ENCODE measurements around the gene USP48. TPM values are rescaled to one million over a fixed set of nuclear protein-coding genes. Genes with fewer than 3 reads are reported as not detected.
"Not testable (repeated sequence)": the region's sequence is repeated elsewhere in the genome, so short reads cannot be mapped to it uniquely, and the experiment has no call there.

The USP48 gene
- total RNA-seq, 4 donors from 2014 or later, result 39.2 to 83.1 (median 51.5) TPM

DNA sequence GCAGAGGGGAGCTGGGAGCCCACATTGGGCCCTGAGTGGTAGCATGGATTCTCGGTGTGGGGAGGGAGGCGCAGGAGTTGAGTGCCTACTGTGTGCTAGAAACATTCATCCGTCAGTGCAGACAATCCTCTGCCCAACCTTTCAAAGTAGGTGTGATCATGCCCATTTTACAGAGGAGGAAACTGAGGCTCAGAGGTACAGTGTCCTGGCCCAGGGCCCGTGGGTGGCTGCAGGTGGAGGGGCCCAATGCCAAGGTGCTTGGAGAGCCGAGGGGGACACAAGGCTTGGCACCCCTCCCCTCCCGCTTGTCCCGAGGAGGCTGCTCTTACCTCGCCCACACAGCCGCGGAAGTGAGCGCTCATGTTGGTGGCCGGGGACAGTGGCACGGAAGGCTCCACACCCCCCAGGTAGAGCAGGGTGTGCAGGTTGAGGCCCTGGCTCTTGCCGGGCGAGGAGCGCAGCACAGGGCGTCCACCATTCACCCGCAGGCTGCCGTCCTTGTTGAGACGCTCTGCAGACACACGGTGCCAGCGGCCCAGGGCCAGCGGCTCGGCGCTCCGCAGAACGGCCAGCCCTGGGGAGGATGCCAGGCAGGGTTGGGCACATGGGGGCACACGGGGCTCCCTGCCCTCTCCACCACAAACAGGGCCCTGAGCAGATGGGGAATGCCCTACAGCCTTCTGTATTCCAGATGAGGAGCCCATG, 45.7 kb upstream of the USP48 start:
- TF ChIP-seq POLR2A (IDR thresholded peaks at IDR 0.05), result no peak
- no peak for TF ChIP-seq POLR2AphosphoS5 (IDR thresholded peaks at IDR 0.05)
- no peak for TF ChIP-seq CTCF (IDR thresholded peaks at IDR 0.05)
- TF ChIP-seq EP300 (IDR thresholded peaks at IDR 0.05), result no peak
- Histone ChIP-seq H3K9me3 (no peaks in the 10 kb centered on the region), H3K4me3 (no peak overlapping the region), H3K36me3 (peaks cover 0 to 100% of the 10 kb centered on the region in 2 donors), H3K4me1 (no peaks in the 10 kb centered on the region), H3K27ac (no peak overlapping the region), H3K27me3 (no peaks in the 10 kb centered on the region)
- no peak for ATAC-seq
- 60% methylated on average over 1 of the region's 28 CpGs; no CpG with 5 or more reads in 1 of the 2 donors for WGBS, 2 donors (ENCODE audit: low coverage in 1 of 2)

- H3K36me3 ChIP-seq, result peaks cover 0 to 100% of the 10 kb centered on the region in 2 donors
- H3K27ac ChIP-seq, result no peak overlapping the region
- no peaks in the 10 kb centered on the region for H3K4me1 ChIP-seq
- H3K27me3 ChIP-seq, result no peaks in the 10 kb centered on the region
- WGBS, 2 donors (ENCODE audit: low coverage in 1 of 2), result 93% methylated on average over 3 of the region's 13 CpGs; no CpG with 5 or more reads in 1 of the 2 donors
- ATAC-seq, result no peak
- no peak for TF ChIP-seq CTCF (IDR thresholded peaks at IDR 0.05)
- TF ChIP-seq EP300 (IDR thresholded peaks at IDR 0.05), result no peak
- no peak for TF ChIP-seq POLR2A (IDR thresholded peaks at IDR 0.05)
- TF ChIP-seq POLR2AphosphoS5 (IDR thresholded peaks at IDR 0.05), result no peak
- H3K4me3 ChIP-seq, result no peak overlapping the region
- no peaks in the 10 kb centered on the region for H3K9me3 ChIP-seq
These were observed 45.1 kb upstream of the USP48 start for GRCh38 chr1:21828075-21828474.

DNA sequence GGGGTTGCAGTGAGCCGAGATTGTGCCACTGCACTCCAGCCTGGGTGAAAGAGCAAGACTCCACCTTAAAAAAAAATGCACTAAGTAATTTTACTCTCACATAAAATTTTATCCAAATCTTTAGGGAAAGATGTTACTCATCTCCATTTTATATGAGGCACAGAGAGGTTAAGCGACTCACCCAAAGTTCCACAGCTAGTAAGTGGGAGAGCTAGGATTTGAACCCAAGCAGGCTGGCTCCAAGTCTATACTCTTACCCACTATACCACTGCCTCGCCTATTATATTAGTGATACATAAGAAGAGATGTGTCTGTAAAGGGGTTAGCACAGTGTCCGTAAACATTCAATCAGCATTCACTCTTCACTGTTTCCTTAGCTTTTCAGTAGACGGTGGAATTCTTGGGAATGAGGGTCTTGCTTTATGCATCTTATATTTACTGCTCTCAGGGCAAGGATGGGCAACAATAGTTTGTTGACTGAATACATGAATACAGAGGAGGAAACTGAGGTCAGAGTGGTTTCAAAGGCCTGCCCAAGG, 44.3 kb upstream of the USP48 start:
- WGBS, 2 donors (ENCODE audit: low coverage in 1 of 2), result 79 to 85% methylated on average over 4 to 5 of the region's 5 CpGs
- Histone ChIP-seq H3K9me3 (no peaks in the 10 kb centered on the region), H3K36me3 (peaks cover 0 to 100% of the 10 kb centered on the region in 2 donors), H3K4me3 (no peak overlapping the region), H3K27ac (no peak overlapping the region), H3K4me1 (no peaks in the 10 kb centered on the region), H3K27me3 (no peaks in the 10 kb centered on the region)
- no peak for ATAC-seq
- no peak for TF ChIP-seq EP300 (IDR thresholded peaks at IDR 0.05)
- TF ChIP-seq CTCF (IDR thresholded peaks at IDR 0.05), result no peak
- TF ChIP-seq POLR2AphosphoS5 (IDR thresholded peaks at IDR 0.05), result no peak
- TF ChIP-seq POLR2A (IDR thresholded peaks at IDR 0.05), result no peak

- not testable (repeated sequence) for H3K27me3 ChIP-seq, ATAC-seq, H3K4me1 ChIP-seq, H3K9me3 ChIP-seq, H3K4me3 ChIP-seq, H3K27ac ChIP-seq
- peaks cover 0 to 100% of the 10 kb centered on the region in 2 donors for H3K36me3 ChIP-seq
- WGBS, 2 donors (ENCODE audit: low coverage in 1 of 2), result 93% methylated on average over 3 of the region's 10 CpGs; no CpG with 5 or more reads in 1 of the 2 donors
These were observed 43.7 kb upstream of the USP48 start for GRCh38 chr1:21826694-21827093.

GRCh38 chr1:21825393-21825792, 42.4 kb upstream of the USP48 start:
- no peak for ATAC-seq
- 69 to 92% methylated on average over 4 of the region's 7 CpGs for WGBS, 2 donors (ENCODE audit: low coverage in 1 of 2)
- Histone ChIP-seq H3K9me3 (no peaks in the 10 kb centered on the region), H3K4me1 (no peaks in the 10 kb centered on the region), H3K36me3 (peaks cover 0 to 100% of the 10 kb centered on the region in 2 donors), H3K27ac (no peak overlapping the region), H3K27me3 (no peaks in the 10 kb centered on the region), H3K4me3 (no peak overlapping the region)
- no peak for TF ChIP-seq CTCF (IDR thresholded peaks at IDR 0.05)
- TF ChIP-seq POLR2AphosphoS5 (IDR thresholded peaks at IDR 0.05), result no peak
- TF ChIP-seq EP300 (IDR thresholded peaks at IDR 0.05), result no peak
- TF ChIP-seq POLR2A (IDR thresholded peaks at IDR 0.05), result no peak
